GM19397 (cell line): ENCODE results near the gene LRTM2.

Source experiments
- ATAC-seq: cut with Tn5 transposase; IDR thresholded peaks from one replicate; pipeline ENCODE4 v1.9.1; 2021; ENCODE audit warnings: mild to moderate bottlenecking, moderate library complexity; ENCODE audit not compliant: unreplicated experiment

The LRTM2 gene

GRCh38 chr12:1880153-1880845 lies 59.9 kb downstream of the LRTM2 start:
- ATAC-seq = no peak

GRCh38 chr12:1880876-1881275 lies 60.5 kb downstream of the LRTM2 start:
- no peak for ATAC-seq

GRCh38 chr12:1881301-1881700 lies 60.9 kb downstream of the LRTM2 start:
- ATAC-seq = no peak

- no peak for ATAC-seq
Observed at GRCh38 chr12:1881936-1882335, 61.6 kb downstream of the LRTM2 start.

GRCh38 chr12:1882405-1882804 lies 62.0 kb downstream of the LRTM2 start:
- ATAC-seq = no peak

GRCh38 chr12:1882850-1883470 lies 62.6 kb downstream of the LRTM2 start:
- no peak for ATAC-seq

- no peak for ATAC-seq
Observed at GRCh38 chr12:1883513-1883912, 63.1 kb downstream of the LRTM2 start.

- no peak for ATAC-seq
Observed at GRCh38 chr12:1884651-1885050, 64.3 kb downstream of the LRTM2 start.

GRCh38 chr12:1885082-1885596 lies 64.8 kb downstream of the LRTM2 start:
- ATAC-seq = no peak

- ATAC-seq = no peak
Observed at GRCh38 chr12:1885599-1886245, 65.4 kb downstream of the LRTM2 start.
